ENCODE measurements around the gene CADPS2.

DNA sequence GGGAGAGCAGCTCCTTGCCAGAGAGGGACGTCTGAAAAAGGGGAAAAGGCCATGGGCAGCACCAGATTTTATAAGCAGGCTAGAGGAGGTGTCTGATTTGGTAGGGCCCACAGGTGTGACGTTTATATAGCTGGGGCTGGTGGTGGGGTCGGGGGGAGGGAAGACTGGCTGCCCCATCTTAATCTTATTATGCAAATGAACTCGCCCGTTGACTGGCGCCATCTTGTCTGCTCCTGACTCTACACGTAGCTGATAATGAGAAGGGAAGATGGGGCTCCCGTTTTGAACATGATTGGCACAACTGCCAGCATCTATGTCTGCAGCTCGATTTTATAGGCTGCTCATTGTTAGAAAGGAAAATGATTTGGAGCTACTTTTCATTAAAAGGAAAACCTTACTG is 28.6 kb upstream of the CADPS2 start:
- TF ChIP-seq CTCF (conservative IDR thresholded peaks at IDR 0.05; ENCODE audit: low read depth, low read length): no peak
- no peak for TF ChIP-seq POLR2A (IDR thresholded peaks at IDR 0.05; ENCODE audit: low read depth, low read length)
- TF ChIP-seq MXI1 (IDR thresholded peaks at IDR 0.05; ENCODE audit: borderline replicate concordance, low read depth, low read length): no peak
- no peak for TF ChIP-seq FOS (IDR thresholded peaks at IDR 0.05; ENCODE audit: low read depth, low read length)
- TF ChIP-seq RAD21 (IDR thresholded peaks at IDR 0.05; ENCODE audit: low read length): no peak
- TF ChIP-seq BHLHE40 (IDR thresholded peaks at IDR 0.05; ENCODE audit: low read depth, low read length): no peak
- TF ChIP-seq MAZ (IDR thresholded peaks at IDR 0.05; ENCODE audit: borderline replicate concordance, low read depth, low read length): no peak
- no peak for TF ChIP-seq RFX5 (IDR thresholded peaks at IDR 0.05; ENCODE audit: low read depth, low read length)
- TF ChIP-seq SMC3 (IDR thresholded peaks at IDR 0.05; ENCODE audit: low read depth, low read length): no peak
- no peak for TF ChIP-seq ELK1 (IDR thresholded peaks at IDR 0.05; ENCODE audit: borderline replicate concordance, low read depth, low read length)
